ENCODE results near the gene TCF15.

TCF15 gene

GRCh38 chr20:640674-641515 lies 30.8 kb upstream of the TCF15 start:
- no peak for TF ChIP-seq CTCF (IDR thresholded peaks at IDR 0.05; ENCODE audit: insufficient read depth, missing control alignments)
- DNase-seq (ENCODE audit: insufficient read length, low spot score) (no peak), FAIRE-seq (no peak)

GRCh38 chr20:638579-638978 lies 28.5 kb upstream of the TCF15 start:
- FAIRE-seq (no peak), DNase-seq (ENCODE audit: insufficient read length, low spot score) (no peak)
- TF ChIP-seq CTCF (IDR thresholded peaks at IDR 0.05; ENCODE audit: insufficient read depth, missing control alignments), result no peak

- FAIRE-seq (no peak), DNase-seq (ENCODE audit: insufficient read length, low spot score) (no peak)
- no peak for TF ChIP-seq CTCF (IDR thresholded peaks at IDR 0.05; ENCODE audit: insufficient read depth, missing control alignments)
Observed at GRCh38 chr20:637559-637958, 27.4 kb upstream of the TCF15 start.

GRCh38 chr20:635893-636338 lies 25.8 kb upstream of the TCF15 start:
- no peak for FAIRE-seq
- TF ChIP-seq CTCF (IDR thresholded peaks at IDR 0.05; ENCODE audit: insufficient read depth, missing control alignments), result no peak
- no peak for DNase-seq (ENCODE audit: insufficient read length, low spot score)

- TF ChIP-seq CTCF (IDR thresholded peaks at IDR 0.05; ENCODE audit: insufficient read depth, missing control alignments), result no peak
- FAIRE-seq (no peak), DNase-seq (ENCODE audit: insufficient read length, low spot score) (no peak)
Observed at GRCh38 chr20:635028-635892, 25.2 kb upstream of the TCF15 start.

- DNase-seq (ENCODE audit: insufficient read length, low spot score) (no peak), FAIRE-seq (no peak)
- TF ChIP-seq CTCF (IDR thresholded peaks at IDR 0.05; ENCODE audit: insufficient read depth, missing control alignments), result no peak
Observed at GRCh38 chr20:634148-634925, 24.2 kb upstream of the TCF15 start.
